Mucosa of rectum (tissue), 2 donors: ENCODE results near the gene SLIT1.

Source experiments
- H3K27ac ChIP-seq, 2 donors: one replicate each; pipeline ENCODE4 v1.7.0; 2013; ENCODE audit warnings: inconsistent platforms in 2 of 2, low read depth in 2 of 2, low read length in 2 of 2
- H3K27me3 ChIP-seq, 2 donors: one replicate each; pipeline ENCODE4 v1.7.0; 2013; ENCODE audit warnings: low read length in 2 of 2; ENCODE audit not compliant: control insufficient read depth in 2 of 2, insufficient read depth in 2 of 2
- H3K36me3 ChIP-seq, 2 donors: one replicate each; pipeline ENCODE4 v1.7.0; 2013; ENCODE audit warnings: low read length in 2 of 2; ENCODE audit not compliant: control insufficient read depth in 2 of 2, insufficient read depth in 2 of 2
- H3K4me1 ChIP-seq, 2 donors: one replicate each; pipeline ENCODE4 v1.7.0; 2013; ENCODE audit warnings: low read length in 2 of 2, mild to moderate bottlenecking in 1 of 2; ENCODE audit not compliant: control insufficient read depth in 2 of 2, insufficient read depth in 2 of 2
- H3K4me3 ChIP-seq, 2 donors: one replicate each; pipeline ENCODE4 v1.7.0; 2013; ENCODE audit warnings: low read length in 2 of 2
- H3K9ac ChIP-seq, 2 donors: one replicate each; pipeline ENCODE4 v1.7.0; 2013; ENCODE audit warnings: low read length in 2 of 2, low read depth in 1 of 2, mild to moderate bottlenecking in 1 of 2
- H3K9me3 ChIP-seq, 2 donors: one replicate each; pipeline ENCODE4 v1.7.0; 2013; ENCODE audit warnings: low read length in 2 of 2; ENCODE audit not compliant: control insufficient read depth in 2 of 2
- donor health status: healthy.
- donor health status: Normal muscosa, but diverticular disease.

SLIT1 gene

DNA sequence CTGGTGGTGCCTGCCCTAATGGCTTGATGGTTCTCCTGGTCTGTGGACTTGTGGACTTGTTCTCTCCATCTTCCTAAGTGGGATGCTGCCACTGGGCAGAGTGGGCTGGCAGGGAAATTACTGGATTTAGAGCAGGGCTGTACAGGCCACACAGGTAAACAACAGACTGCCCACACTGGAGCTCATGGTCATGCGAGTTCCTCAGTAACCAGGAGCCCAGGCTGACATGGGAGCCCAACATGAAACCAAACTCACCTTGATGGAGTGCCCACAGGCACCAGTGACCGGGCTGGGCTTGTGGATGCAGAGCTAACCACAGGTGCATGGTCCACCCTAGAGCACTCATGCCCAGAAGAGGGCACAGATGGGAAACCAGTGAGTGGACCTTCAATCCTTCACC, 116.7 kb downstream of the SLIT1 start:
- H3K9ac ChIP-seq = no peak overlapping the region
- H3K27ac ChIP-seq = no peak overlapping the region
- no peaks in the 10 kb centered on the region for H3K9me3 ChIP-seq
- H3K4me1 ChIP-seq = no peaks in the 10 kb centered on the region
- no peaks in the 10 kb centered on the region for H3K36me3 ChIP-seq
- H3K4me3 ChIP-seq = no peak overlapping the region
- H3K27me3 ChIP-seq = peaks cover 14 to 18% of the 10 kb centered on the region in 2 donors

DNA sequence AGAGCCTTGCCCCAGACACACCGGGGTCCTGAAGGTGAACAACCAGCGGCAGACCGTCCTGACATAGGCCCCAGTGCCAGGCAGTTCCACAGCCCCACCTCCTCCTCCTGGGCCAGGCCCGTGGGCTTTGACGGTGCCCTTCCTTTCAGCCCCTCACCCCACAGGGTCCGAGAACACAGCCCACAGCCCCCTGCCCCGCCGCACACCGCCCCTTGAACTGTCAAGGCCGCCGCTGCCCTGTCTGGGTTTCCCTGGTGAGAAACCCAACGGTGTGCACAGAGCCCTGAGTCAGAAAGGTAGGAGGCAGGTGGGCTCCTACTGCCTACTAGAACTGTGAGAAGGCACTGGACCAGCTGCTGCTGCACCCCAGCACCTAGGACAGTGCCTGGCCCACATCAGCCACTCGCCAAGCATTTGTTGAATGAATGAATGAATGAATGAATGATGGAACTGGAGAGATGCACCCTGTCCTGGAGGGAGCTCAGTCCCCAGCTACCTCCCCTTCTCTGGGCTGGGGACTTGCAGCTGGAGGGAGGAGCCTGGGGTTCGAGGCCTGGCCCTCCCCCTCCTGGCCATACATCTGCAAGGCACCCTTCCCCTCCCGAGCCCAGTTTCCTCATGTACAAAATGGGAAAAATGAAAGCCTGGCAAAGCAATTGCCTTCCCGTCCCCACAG, 117.9 kb downstream of the SLIT1 start:
- Histone ChIP-seq H3K4me1 (no peaks in the 10 kb centered on the region), H3K27me3 (peaks cover 7 to 8% of the 10 kb centered on the region in 2 donors), H3K36me3 (no peaks in the 10 kb centered on the region), H3K9me3 (no peaks in the 10 kb centered on the region), H3K4me3 (no peak overlapping the region), H3K9ac (no peak overlapping the region), H3K27ac (no peak overlapping the region)

DNA sequence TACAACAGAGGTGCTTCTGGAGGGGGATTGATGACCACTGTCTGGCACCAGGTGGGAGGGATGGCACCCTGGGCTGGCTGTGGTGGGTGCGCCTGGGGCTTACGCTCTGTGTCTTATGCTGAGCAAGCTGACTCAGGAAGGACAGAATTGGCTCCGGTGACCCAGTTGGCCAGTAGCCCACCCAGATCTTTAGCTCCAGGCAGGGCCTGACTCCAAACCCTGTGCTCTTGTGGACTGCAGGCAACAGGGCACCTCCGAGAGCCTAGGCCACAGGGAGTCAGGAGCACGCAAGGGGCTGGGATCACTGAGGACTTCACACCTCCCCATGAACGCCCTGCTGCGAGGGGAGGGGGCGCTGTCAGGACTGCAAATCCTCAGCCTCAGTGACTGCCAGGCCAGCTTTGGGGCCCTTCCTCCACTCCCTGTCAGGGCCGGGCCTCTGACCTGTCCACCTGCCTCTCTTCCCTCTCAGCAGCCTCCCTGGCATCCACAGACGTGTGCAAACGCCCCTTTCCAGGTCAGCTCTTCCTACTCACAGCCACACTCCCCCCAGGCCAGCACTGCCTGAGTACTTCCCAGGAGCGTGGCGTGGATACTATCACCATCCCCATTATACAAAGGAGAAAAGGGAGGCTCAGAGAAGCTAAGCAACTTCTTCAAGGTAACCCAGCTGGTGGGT, 118.7 kb downstream of the SLIT1 start:
- H3K4me3 ChIP-seq = no peak overlapping the region
- no peaks in the 10 kb centered on the region for H3K9me3 ChIP-seq
- no peaks in the 10 kb centered on the region for H3K36me3 ChIP-seq
- H3K27ac ChIP-seq = no peak overlapping the region
- no peak overlapping the region for H3K9ac ChIP-seq
- peaks cover 0 to 8% of the 10 kb centered on the region in 2 donors for H3K27me3 ChIP-seq
- H3K4me1 ChIP-seq = no peaks in the 10 kb centered on the region

DNA sequence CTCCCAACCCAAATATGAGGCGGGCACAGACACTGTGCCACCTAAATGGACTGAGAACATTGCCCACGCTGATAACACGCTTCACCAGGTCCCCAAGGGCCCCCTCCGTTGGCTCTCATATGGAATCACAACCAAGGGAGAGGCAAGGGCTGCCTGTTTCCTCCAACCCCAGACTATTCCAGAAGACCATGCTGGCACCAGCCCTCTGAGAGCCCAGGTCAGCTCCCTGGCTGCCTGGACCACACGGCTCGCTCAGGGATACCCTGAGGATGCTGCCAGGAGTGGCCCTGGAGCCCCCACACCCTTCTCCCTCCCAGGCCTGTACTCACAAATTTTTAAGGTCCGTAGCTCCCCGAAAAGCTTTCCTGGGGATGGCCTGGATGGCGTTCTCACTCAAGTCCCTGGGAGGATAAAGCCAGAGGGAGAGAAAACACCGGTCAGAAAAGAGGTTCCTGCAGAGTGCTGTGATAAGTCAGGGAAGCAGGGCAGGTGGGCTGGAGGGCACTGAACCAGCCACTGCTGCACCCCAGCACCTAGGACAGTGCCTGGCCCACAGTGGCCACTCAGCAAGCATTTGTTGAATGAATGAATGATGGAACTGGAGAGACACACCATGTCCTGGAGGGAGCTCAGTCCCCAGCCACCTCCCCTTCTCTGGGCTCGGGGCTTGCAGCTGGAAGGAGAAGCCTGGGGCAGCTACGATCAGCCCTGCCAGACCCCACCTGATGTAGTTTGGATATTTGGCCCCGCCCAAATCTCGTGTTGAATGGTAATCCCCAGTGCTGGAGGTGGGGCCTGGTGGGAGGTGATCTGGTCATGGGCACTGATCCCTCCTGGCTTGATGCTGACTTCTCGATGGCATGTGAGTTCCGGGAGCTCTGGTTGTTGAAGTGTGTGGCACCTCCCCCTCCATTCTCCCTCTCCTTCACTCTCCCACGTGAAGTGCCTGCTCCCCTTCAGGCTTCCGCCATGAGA, 119.8 kb downstream of the SLIT1 start:
- H3K4me3 ChIP-seq = no peak overlapping the region
- H3K9ac ChIP-seq = no peak overlapping the region
- no peaks in the 10 kb centered on the region for H3K27me3 ChIP-seq
- H3K36me3 ChIP-seq = no peaks in the 10 kb centered on the region
- no peaks in the 10 kb centered on the region for H3K9me3 ChIP-seq
- no peaks in the 10 kb centered on the region for H3K4me1 ChIP-seq
- H3K27ac ChIP-seq = no peak overlapping the region

DNA sequence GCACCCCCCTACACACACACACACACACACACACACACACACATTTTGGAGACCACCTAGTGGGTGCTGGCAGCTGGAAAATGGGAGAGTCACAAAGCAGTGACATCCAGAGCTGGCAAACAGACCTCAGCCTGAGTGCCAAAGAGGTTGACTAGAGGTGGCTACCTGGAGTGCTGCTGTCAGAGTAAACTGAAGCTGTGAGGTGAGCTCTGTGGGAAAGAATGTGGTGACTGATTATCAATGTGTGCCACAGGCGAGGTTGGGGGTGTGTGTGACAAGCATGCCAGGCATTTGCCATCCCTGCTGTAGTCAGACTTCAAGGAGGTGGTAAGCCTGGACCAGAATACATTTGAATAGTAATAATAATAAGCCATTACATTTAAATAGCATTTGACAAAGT, 120.6 kb downstream of the SLIT1 start:
- H3K4me1 ChIP-seq = no peaks in the 10 kb centered on the region
- no peak overlapping the region for H3K9ac ChIP-seq
- H3K27ac ChIP-seq = no peak overlapping the region
- no peaks in the 10 kb centered on the region for H3K36me3 ChIP-seq
- no peak overlapping the region for H3K4me3 ChIP-seq
- H3K27me3 ChIP-seq = no peaks in the 10 kb centered on the region
- H3K9me3 ChIP-seq = no peaks in the 10 kb centered on the region

DNA sequence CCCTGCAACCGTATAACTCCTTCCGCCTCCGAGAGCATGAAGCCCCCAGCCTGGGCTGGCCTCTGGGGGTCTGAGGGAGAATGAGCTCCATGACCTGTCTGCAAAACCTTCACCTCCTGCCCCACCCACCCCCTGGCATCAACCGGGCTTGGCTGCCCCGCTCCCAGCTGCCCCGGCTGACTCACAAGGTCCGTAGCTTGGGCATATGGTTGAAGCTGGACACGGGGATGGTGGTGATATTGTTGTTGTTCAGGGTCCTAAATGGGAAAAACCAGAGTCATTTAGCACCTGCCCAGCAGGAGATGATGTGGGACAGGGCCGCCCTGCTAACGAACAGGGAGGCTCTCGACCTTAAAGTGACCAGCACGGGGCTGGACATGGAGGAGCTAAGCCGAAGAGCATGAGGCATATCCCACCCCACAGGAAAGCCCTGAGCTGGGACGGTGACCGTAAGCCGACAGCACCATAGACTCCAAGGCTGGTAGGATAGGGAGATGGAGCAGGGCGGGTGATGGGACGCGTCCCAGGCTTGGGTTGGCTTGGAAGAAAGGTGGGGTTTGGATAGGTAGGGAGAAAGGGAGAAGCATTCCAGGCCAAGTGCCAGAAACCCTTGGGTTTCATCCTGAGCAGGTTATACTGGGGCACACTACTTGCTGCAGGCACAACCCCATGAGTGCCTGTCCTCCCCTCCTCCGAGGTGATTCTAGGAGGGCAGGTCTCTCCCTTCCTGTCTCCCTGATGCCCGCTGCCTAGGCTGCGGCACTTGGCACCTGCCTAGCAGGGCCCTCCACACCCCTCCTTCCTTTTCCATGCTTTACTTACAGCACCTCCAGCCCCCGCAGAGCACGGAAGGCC, 121.5 kb downstream of the SLIT1 start:
- no peak overlapping the region for H3K9ac ChIP-seq
- H3K27ac ChIP-seq = no peak overlapping the region
- H3K4me1 ChIP-seq = no peaks in the 10 kb centered on the region
- H3K4me3 ChIP-seq = no peak overlapping the region
- H3K9me3 ChIP-seq = no peaks in the 10 kb centered on the region
- H3K27me3 ChIP-seq = no peaks in the 10 kb centered on the region
- no peaks in the 10 kb centered on the region for H3K36me3 ChIP-seq

DNA sequence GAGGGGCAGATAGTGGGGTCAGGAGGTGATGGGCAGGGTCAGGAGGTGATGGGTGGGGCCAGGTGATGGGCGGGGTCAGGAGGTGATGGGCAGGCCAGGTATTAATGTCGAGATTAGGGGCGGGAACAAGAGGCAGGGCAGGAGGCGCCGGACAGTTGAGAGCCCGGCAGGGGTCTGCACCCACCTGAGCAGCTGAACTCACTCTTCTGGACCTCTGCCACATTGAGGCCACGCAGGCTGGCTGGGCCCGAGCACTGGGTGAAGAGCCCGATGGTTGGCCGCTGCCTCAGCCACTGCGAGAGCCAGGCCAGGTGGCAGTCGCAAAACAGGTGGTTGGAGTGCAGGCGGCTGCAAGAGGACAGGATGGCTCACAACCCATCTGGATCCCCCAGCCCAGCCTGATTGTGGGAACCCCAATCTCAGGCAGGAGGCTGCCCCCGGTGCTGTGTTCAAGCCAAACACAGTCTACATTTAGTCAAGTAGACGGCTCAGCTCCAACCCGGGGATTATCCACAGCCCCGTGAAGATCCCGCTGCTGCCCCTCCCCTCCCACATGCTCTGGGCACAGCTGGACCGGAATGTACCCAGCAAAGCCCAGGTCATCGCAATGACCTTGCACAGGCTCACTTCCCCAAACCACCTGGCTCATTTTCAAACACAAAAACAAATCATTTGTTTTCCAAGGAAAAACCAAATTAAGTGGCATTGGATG, 122.3 kb downstream of the SLIT1 start:
- H3K9me3 ChIP-seq = no peaks in the 10 kb centered on the region
- H3K27ac ChIP-seq = no peak overlapping the region
- H3K27me3 ChIP-seq = no peaks in the 10 kb centered on the region
- H3K4me1 ChIP-seq = no peaks in the 10 kb centered on the region
- H3K36me3 ChIP-seq = no peaks in the 10 kb centered on the region
- no peak overlapping the region for H3K4me3 ChIP-seq
- no peak overlapping the region for H3K9ac ChIP-seq

DNA sequence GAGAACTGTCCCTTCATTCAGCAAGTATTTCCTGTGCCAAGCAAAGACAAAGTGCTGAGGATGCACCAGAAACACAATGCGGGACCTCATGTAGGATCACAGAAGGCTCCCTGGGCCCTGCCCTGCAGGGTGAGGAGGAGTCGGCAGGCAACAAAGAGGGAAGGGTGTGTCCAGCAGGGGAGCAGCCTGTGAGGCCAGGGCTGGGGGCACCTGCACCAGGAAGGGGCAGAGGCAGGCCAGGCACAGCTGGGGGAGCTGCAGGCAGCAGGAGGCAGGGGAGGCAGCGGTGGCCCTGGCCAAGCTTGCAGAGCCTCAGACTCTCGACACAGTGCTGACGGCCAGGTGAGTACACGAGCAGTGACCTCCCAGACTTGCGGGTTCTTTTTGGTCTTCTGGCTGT, 123.3 kb downstream of the SLIT1 start:
- Histone ChIP-seq H3K4me1 (no peaks in the 10 kb centered on the region), H3K27me3 (no peaks in the 10 kb centered on the region), H3K9me3 (no peaks in the 10 kb centered on the region), H3K27ac (no peak overlapping the region), H3K9ac (no peak overlapping the region), H3K4me3 (no peak overlapping the region), H3K36me3 (no peaks in the 10 kb centered on the region)

DNA sequence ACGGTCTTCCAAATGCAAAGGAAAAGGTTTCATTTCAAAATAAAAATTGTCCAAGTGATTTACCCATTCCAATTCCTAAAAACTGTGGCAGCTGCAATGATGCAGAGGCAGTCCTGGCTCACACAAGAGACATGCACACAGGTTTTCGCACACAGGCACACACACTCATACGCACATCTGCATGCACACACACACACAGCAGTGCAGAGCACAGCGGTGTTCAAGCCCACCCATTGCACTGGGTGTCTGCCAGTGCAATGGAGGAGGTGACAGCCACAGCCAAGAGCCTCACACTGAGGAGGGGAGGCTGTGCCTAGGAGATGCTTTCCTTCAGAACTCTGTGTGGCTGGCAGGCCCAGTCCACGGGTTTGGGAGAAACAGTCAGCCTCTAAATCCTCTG, 123.7 kb downstream of the SLIT1 start:
- no peaks in the 10 kb centered on the region for H3K27me3 ChIP-seq
- no peaks in the 10 kb centered on the region for H3K4me1 ChIP-seq
- H3K36me3 ChIP-seq = no peaks in the 10 kb centered on the region
- no peak overlapping the region for H3K9ac ChIP-seq
- no peak overlapping the region for H3K4me3 ChIP-seq
- no peaks in the 10 kb centered on the region for H3K9me3 ChIP-seq
- H3K27ac ChIP-seq = no peak overlapping the region
